H9 (cell line): ENCODE results near the gene NOXRED1. TPM values are rescaled to one million over a fixed set of nuclear protein-coding genes. Genes with fewer than 3 reads are reported as not detected.
A peak's percentile ranks its signal among the peaks of the same experiment; 100 is the strongest.

ENCODE experiments used
- DNase-seq: peaks from one replicate; pipeline ENCODE4 v3.0.0-alpha.2; 2017
- H2AFZ ChIP-seq: one replicate; pipeline ENCODE4 v1.6.1; 2013; ENCODE audit warnings: mild to moderate bottlenecking, low read length, control low read depth, moderate library complexity
- H2AK5ac ChIP-seq: 2 replicates; pipeline ENCODE4 v1.6.1; 2013; ENCODE audit warnings: low read length, control low read depth, mixed read lengths; ENCODE audit not compliant: insufficient read length
- H2BK120ac ChIP-seq: one replicate; pipeline ENCODE4 v1.6.1; 2013; ENCODE audit warnings: low read depth, mild to moderate bottlenecking, low read length, control low read depth, inconsistent platforms; ENCODE audit not compliant: poor library complexity, severe bottlenecking
- H2BK12ac ChIP-seq: 2 replicates; pipeline ENCODE4 v1.6.1; 2013; ENCODE audit warnings: low read length, control low read depth, mixed read lengths, low read depth; ENCODE audit not compliant: insufficient read length
- H2BK15ac ChIP-seq: 2 replicates; pipeline ENCODE4 v1.6.1; 2013; ENCODE audit warnings: low read depth, low read length, control low read depth
- H2BK20ac ChIP-seq: one replicate; pipeline ENCODE4 v1.6.1; 2013; ENCODE audit warnings: low read depth, mild to moderate bottlenecking, low read length, control low read depth, inconsistent platforms; ENCODE audit not compliant: poor library complexity, severe bottlenecking
- H2BK5ac ChIP-seq: 2 replicates; pipeline ENCODE4 v1.6.1; 2013; ENCODE audit warnings: low read length, control low read depth, mixed read lengths; ENCODE audit not compliant: insufficient read length
- H3K14ac ChIP-seq: 2 replicates; pipeline ENCODE4 v1.6.1; 2013; ENCODE audit warnings: low read length, control low read depth; ENCODE audit not compliant: insufficient read depth
- H3K18ac ChIP-seq: 2 replicates; pipeline ENCODE4 v1.6.1; 2013; ENCODE audit warnings: low read depth, mild to moderate bottlenecking, mixed read lengths, low read length, control low read depth; ENCODE audit not compliant: insufficient read length
- H3K23ac ChIP-seq: 2 replicates; pipeline ENCODE4 v1.6.1; 2013; ENCODE audit warnings: low read length, control low read depth, mixed read lengths, low read depth; ENCODE audit not compliant: insufficient read length
- H3K23me2 ChIP-seq: 2 replicates; pipeline ENCODE4 v1.6.1; 2013; ENCODE audit warnings: low read depth, mild to moderate bottlenecking, mixed read lengths, low read length, control low read depth; ENCODE audit not compliant: insufficient read length, poor library complexity, severe bottlenecking
- H3K27ac ChIP-seq: 2 replicates; pipeline ENCODE4 v1.5.1; 2013; ENCODE audit warnings: low read length, control low read depth, mixed read lengths, low read depth; ENCODE audit not compliant: insufficient read length
- H3K27me3 ChIP-seq: 2 replicates; pipeline ENCODE4 v1.6.1; 2013; ENCODE audit warnings: low read length, control low read depth, inconsistent platforms; ENCODE audit not compliant: insufficient read depth
- H3K4ac ChIP-seq: 2 replicates; pipeline ENCODE4 v1.6.1; 2013; ENCODE audit warnings: low read depth, mild to moderate bottlenecking, control low read depth, inconsistent platforms, low read length, moderate library complexity
- H3K4me1 ChIP-seq: 2 replicates; pipeline ENCODE4 v1.6.1; 2013; ENCODE audit warnings: low read length, control low read depth, inconsistent platforms; ENCODE audit not compliant: insufficient read depth
- H3K4me2 ChIP-seq: 2 replicates; pipeline ENCODE4 v1.6.1; 2013; ENCODE audit warnings: low read length, control low read depth, mixed read lengths; ENCODE audit not compliant: insufficient read length, insufficient read depth
- H3K56ac ChIP-seq: 2 replicates; pipeline ENCODE4 v1.6.1; 2013; ENCODE audit warnings: low read depth, mild to moderate bottlenecking, mixed read lengths, low read length, control low read depth; ENCODE audit not compliant: insufficient read length
- H3K79me1 ChIP-seq: 2 replicates; pipeline ENCODE4 v1.6.1; 2013; ENCODE audit warnings: low read depth, mild to moderate bottlenecking, moderate library complexity, low read length, control low read depth, inconsistent platforms; ENCODE audit not compliant: insufficient read depth, poor library complexity, severe bottlenecking
- H3K79me2 ChIP-seq: 2 replicates; pipeline ENCODE4 v1.6.1; 2013; ENCODE audit warnings: low read length, control low read depth, inconsistent platforms; ENCODE audit not compliant: insufficient read depth
- H3K9ac ChIP-seq: 2 replicates; pipeline ENCODE4 v1.6.1; 2013; ENCODE audit warnings: low read length, control low read depth, mixed read lengths; ENCODE audit not compliant: insufficient read length; ENCODE audit errors: extremely low read depth
- H3K9me3 ChIP-seq: one replicate; pipeline ENCODE4 v1.6.1; 2013; ENCODE audit warnings: low read depth, low read length, inconsistent platforms; ENCODE audit not compliant: control insufficient read depth
- H3T11ph ChIP-seq: one replicate; pipeline ENCODE4 v1.6.1; 2013; ENCODE audit warnings: mild to moderate bottlenecking, low read length, control low read depth, inconsistent platforms
- H4K20me1 ChIP-seq: one replicate; pipeline ENCODE4 v1.6.1; 2013; ENCODE audit not compliant: control insufficient read depth, insufficient read length, insufficient read depth
- H4K5ac ChIP-seq: 2 replicates; pipeline ENCODE4 v1.6.1; 2013; ENCODE audit warnings: low read depth, mild to moderate bottlenecking, mixed read lengths, low read length, control low read depth; ENCODE audit not compliant: insufficient read length
- H4K8ac ChIP-seq: replicated peaks from 2 replicates; pipeline ENCODE4 v1.6.1; 2013; ENCODE audit warnings: low read length, control low read depth, mixed read lengths, low read depth; ENCODE audit not compliant: insufficient read length
- H4K91ac ChIP-seq: 2 replicates; pipeline ENCODE4 v1.6.1; 2013; ENCODE audit warnings: low read depth, mild to moderate bottlenecking, moderate library complexity, mixed read lengths, low read length, control low read depth; ENCODE audit not compliant: insufficient read length
- H3K27ac Mint-ChIP-seq, 3 experiments: 2 replicates in 2 of 3; 3 replicates in 1 of 3; pipeline ENCODE4 v1.8.0; 2020 to 2021; ENCODE audit warnings: mixed read lengths in 3 of 3, mild to moderate bottlenecking in 1 of 3, moderate library complexity in 1 of 3
- H3K27me3 Mint-ChIP-seq: 2 replicates; pipeline ENCODE4 v1.8.0; 2021; ENCODE audit warnings: low read depth, mild to moderate bottlenecking, moderate library complexity, mixed read lengths
- H3K36me3 Mint-ChIP-seq, 3 experiments: 2 replicates in 2 of 3; 3 replicates in 1 of 3; pipeline ENCODE4 v1.8.0; 2020 to 2021; ENCODE audit warnings: low read depth in 3 of 3, mixed read lengths in 3 of 3; ENCODE audit not compliant: insufficient read depth in 1 of 3
- H3K4me1 Mint-ChIP-seq, 2 experiments: 2 replicates each; pipeline ENCODE4 v1.8.0; 2020; ENCODE audit warnings: mixed read lengths in 2 of 2
- H3K4me3 Mint-ChIP-seq, 2 experiments: 2 replicates in 1 of 2; 3 replicates in 1 of 2; pipeline ENCODE4 v1.8.0; 2020 to 2021; ENCODE audit warnings: mild to moderate bottlenecking in 2 of 2, mixed read lengths in 2 of 2, moderate library complexity in 1 of 2
- H3K9me3 Mint-ChIP-seq, 2 experiments: 2 replicates in 1 of 2; 3 replicates in 1 of 2; pipeline ENCODE4 v1.8.0; 2020; ENCODE audit warnings: mild to moderate bottlenecking in 2 of 2, mixed read lengths in 2 of 2, moderate library complexity in 1 of 2
- WGBS: extraction: QIAGEN DNeasy Blood & Tissue Kit; methylation state at CpG from one replicate; pipeline ENCODE4 v1.1.7; 2013; ENCODE audit warnings: missing lambda C conversion rate, low lambda C conversion rate, mixed read lengths; ENCODE audit not compliant: insufficient read length; ENCODE audit errors: extremely low coverage; 5-methylcytosine and 5-hydroxymethylcytosine counted together
- total RNA-seq: library from RNA; stranded (reverse); gene quantifications from 2 replicates; pipeline ENCODE4 v1.2.1, GENCODE V29; 2021
- TF ChIP-seq, protein P1 (sequence below): fragments of 200-600 bp; sonication (generic); conservative IDR thresholded peaks from 3 replicates; pipeline ENCODE4 v1.8.0; 2021; ENCODE audit warnings: antibody characterized with exemption, mild to moderate bottlenecking

The NOXRED1 gene
- total RNA-seq, 1 experiment from 2014 or later = not detected

DNA sequence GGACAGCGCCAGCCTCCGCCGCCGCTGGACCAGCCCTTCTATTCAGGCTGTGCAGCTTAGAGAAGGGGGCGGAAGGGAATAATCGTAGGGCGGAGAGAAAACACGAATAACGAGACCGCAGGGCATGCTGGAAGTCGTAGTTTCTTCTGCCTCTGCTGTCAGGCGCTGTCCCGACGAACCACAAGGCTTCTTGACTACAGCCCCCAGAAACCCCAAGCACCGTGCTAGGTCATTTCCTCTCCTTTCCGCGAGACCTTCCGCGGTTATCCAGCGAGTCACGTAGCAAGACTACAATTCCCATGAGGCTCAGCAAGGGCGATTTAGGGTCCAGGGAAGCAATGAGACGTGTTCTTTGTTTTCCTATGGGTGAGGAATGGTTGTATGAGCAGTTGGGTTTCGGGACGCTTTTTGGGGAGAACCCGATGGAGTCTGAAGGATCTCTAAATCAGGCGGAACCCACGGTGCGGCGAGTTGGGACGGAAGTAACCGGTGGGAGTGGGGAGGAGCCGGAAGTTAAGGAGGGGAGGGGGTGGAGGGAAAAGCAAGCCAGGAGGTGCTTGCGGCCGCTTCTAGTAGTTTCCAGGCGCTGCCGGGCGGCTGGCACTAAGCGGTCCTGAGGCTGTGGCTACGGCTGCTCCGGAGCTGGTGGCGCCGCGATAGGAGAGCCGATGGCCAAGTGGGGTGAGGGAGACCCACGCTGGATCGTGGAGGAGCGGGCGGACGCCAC, 34.4 kb upstream of the NOXRED1 start, which contains the start of the genes AHSA1 and VIPAS39:
Gene AHSA1 (plus strand): TSS at position 572 of the 727 bp plus-strand sequence. CDS start 97 bp downstream, at position 669.
Gene VIPAS39 (minus strand): TSS at position 80 of the 727 bp plus-strand sequence. CDS start 3,499 bp downstream, outside the sequence.
- Histone ChIP-seq H4K20me1 (no peaks in the 10 kb centered on the region), H3K79me2 (peaks cover 13% of the 10 kb centered on the region; the same call in 1 of the 2 replicates), H2BK5ac (peak within 1 kb of the TSS; percentile 73), H3K4me2 (peak within 1 kb of the TSS; percentile 89), H3K23me2 (peaks cover 4% of the 10 kb centered on the region), H2BK12ac (no peak within 1 kb of the TSS), H3K79me1 (peaks cover 7% of the 10 kb centered on the region), H4K8ac (no peak within 1 kb of the TSS), H4K91ac (no peak within 1 kb of the TSS), H4K5ac (no peak within 1 kb of the TSS), H3K23ac (no peak within 1 kb of the TSS), H3K27ac (peak within 1 kb of the TSS; percentile 39), H2BK15ac (no peak within 1 kb of the TSS), H2BK120ac (peak within 1 kb of the TSS; percentile 82), H2AFZ (peak within 1 kb of the TSS; percentile 94), H3K27me3 (no peaks in the 10 kb centered on the region), H3K9ac (peak within 1 kb of the TSS; percentile 89), H3K9me3 (no peaks in the 10 kb centered on the region), H3K18ac (peak within 1 kb of the TSS; percentile 91), H2BK20ac (no peak within 1 kb of the TSS), H3K4me1 (no peaks in the 10 kb centered on the region; the same call in 1 of the 2 replicates), H3K14ac (peak within 1 kb of the TSS; percentile 86; the same call in 1 of the 2 replicates), H3K56ac (no peak within 1 kb of the TSS), H3T11ph (no peak within 1 kb of the TSS), H3K4ac (no peak within 1 kb of the TSS), H2AK5ac (no peak within 1 kb of the TSS)
- no CpG with 5 or more reads among the region's 50 CpGs for WGBS
- peak within 1 kb of the TSS; percentile 100 for H3K27ac Mint-ChIP-seq
- no peaks in the 10 kb centered on the region for H3K27me3 Mint-ChIP-seq
- peaks cover 20 to 22% of the 10 kb centered on the region in 2 experiments for H3K4me1 Mint-ChIP-seq
- H3K4me3 Mint-ChIP-seq = peak within 1 kb of the TSS; percentile 100
- H3K36me3 Mint-ChIP-seq = peaks cover 29 to 44% (median 41%) of the 10 kb centered on the region in 3 experiments
- no peaks in the 10 kb centered on the region for H3K9me3 Mint-ChIP-seq
- DNase-seq = peak; percentile 99
- TF ChIP-seq, protein P1, sequence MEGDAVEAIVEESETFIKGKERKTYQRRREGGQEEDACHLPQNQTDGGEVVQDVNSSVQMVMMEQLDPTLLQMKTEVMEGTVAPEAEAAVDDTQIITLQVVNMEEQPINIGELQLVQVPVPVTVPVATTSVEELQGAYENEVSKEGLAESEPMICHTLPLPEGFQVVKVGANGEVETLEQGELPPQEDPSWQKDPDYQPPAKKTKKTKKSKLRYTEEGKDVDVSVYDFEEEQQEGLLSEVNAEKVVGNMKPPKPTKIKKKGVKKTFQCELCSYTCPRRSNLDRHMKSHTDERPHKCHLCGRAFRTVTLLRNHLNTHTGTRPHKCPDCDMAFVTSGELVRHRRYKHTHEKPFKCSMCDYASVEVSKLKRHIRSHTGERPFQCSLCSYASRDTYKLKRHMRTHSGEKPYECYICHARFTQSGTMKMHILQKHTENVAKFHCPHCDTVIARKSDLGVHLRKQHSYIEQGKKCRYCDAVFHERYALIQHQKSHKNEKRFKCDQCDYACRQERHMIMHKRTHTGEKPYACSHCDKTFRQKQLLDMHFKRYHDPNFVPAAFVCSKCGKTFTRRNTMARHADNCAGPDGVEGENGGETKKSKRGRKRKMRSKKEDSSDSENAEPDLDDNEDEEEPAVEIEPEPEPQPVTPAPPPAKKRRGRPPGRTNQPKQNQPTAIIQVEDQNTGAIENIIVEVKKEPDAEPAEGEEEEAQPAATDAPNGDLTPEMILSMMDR = no peak
